Measurements from ENCODE around the gene NECTIN1.

The NECTIN1 gene

GRCh38 chr11:119699227-119699626 is 29.8 kb downstream of the NECTIN1 start:
- no peak for FAIRE-seq
- no peak for DNase-seq (ENCODE audit: extremely low spot score, insufficient read length, low read depth)

DNA sequence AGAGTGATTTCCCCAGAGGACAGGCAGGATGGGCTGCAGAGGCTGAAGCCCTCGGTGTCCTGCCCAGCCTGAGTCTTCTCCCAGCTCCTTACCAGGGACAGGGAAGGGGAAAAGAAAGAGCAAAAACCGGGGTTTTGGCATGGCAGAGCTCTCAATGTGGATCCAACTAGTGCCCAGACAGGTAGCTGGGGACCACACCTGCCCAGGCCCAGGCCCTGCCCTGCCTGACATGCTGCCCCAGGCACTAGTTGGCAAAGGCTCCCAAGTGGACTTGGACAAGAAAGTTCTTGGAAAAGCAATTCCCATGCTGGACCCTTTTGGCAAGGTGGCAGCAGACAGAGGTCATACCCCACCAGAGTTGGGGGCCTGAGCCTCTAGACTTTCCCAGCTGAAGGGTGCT is 31.1 kb downstream of the NECTIN1 start:
- FAIRE-seq = no peak

DNA sequence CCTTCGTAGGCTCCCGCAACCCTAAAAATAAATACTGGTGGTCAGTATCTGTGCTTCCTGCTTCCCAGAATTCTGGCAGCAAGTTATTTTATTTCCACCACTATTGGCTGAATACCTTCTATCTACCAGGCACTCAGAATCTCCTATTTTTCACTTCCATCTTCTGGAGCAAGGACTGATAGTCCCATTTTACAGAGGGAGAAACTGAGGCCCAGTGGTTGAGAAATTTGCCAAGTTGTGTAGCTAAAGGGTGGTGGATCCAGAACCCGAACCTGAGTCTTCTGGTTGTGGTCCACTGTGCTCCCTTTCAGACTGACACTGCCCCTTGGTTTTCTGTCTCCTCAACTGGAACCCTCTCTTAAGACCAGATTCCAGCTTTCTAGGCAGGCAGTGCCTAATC is 31.6 kb downstream of the NECTIN1 start:
- DNase-seq (ENCODE audit: extremely low spot score, insufficient read length, low read depth) = no peak
- FAIRE-seq = no peak

More for the DNA sequence above, 31.1 kb downstream of the NECTIN1 start:
- no peak for DNase-seq (ENCODE audit: extremely low spot score, insufficient read length, low read depth)

GRCh38 chr11:119696378-119697222 is 32.4 kb downstream of the NECTIN1 start:
- no peak for DNase-seq (ENCODE audit: extremely low spot score, insufficient read length, low read depth)
- no peak for FAIRE-seq

GRCh38 chr11:119694334-119694733 is 34.7 kb downstream of the NECTIN1 start:
- peak; percentile 77 for FAIRE-seq
- DNase-seq (ENCODE audit: extremely low spot score, insufficient read length, low read depth) = no peak

DNA sequence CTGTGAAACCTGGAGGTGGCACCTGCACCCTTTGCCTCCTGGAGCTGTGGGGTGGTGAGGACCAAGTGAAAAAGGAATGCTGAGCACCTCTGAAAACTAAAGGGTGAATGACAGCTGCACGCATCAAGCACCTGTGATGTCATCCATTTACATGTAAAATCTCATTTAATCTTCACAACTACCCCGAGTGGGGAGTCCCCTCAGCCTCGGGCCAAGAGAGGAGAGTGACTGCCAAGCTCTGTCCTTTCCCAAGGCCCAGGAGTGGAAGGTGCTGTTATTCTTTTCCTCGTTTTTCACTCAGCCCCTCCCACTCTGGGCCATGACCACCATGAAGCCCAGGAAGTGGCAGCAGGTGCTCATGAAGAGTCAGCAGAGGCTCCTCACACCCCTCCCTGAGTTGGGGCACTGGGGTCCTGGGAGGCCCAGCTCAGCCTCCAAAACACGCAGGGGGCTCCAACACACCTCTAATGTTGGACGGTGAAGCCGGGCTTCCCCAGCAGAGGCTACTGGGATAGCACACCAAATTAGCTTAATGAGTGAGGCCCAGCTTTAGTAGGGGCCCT is 35.7 kb downstream of the NECTIN1 start:
- no peak for DNase-seq (ENCODE audit: extremely low spot score, insufficient read length, low read depth)
- FAIRE-seq = peak; percentile 33

DNA sequence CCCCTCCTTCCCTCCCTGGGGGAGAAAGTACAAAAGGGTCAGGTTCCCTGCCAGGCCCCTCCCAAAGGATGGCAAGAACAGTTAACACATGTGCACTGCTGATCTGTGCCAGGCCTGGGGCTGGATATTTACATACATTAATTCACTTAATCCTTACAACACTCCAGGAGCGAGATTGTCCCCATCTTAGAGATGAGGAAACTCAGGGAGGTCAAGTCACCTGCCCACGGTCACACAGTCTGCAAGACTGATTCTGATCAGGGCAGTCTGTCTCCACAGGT is 36.5 kb downstream of the NECTIN1 start:
- no peak for DNase-seq (ENCODE audit: extremely low spot score, insufficient read length, low read depth)
- no peak for FAIRE-seq

GRCh38 chr11:119691701-119692539 is 37.1 kb downstream of the NECTIN1 start:
- FAIRE-seq (no peak), DNase-seq (ENCODE audit: extremely low spot score, insufficient read length, low read depth) (no peak)

GRCh38 chr11:119691020-119691666 is 37.9 kb downstream of the NECTIN1 start:
- FAIRE-seq = peak; percentile 69
- no peak for DNase-seq (ENCODE audit: extremely low spot score, insufficient read length, low read depth)

DNA sequence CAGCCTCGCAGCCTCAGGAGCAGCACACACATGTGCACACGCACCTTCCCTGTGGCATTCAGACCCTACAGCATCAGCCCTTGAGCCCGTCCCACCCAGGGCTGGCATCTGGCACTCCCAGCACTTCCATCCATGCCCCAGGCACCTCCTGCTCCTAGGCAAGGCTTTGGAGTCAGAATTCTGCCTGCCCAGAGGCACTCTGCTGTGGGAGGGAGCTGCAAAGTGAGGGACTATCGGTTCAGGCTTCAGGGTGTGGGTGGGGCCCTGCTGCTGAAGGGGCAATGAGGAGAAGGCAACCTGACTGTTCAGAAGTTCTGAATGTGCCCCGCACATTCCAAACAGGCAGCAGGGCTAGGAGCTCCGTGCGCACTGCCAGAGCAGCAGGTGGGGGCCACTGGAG is 39.7 kb downstream of the NECTIN1 start:
- DNase-seq (ENCODE audit: extremely low spot score, insufficient read length, low read depth) (no peak), FAIRE-seq (no peak)

- FAIRE-seq = no peak
Measured at GRCh38 chr11:119688356-119688755, 40.6 kb downstream of the NECTIN1 start.

GRCh38 chr11:119687373-119688046 is 41.5 kb downstream of the NECTIN1 start:
- FAIRE-seq = no peak
- DNase-seq (ENCODE audit: extremely low spot score, insufficient read length, low read depth) = no peak

More at GRCh38 chr11:119688356-119688755, 40.6 kb downstream of the NECTIN1 start:
- no peak for DNase-seq (ENCODE audit: extremely low spot score, insufficient read length, low read depth)

DNA sequence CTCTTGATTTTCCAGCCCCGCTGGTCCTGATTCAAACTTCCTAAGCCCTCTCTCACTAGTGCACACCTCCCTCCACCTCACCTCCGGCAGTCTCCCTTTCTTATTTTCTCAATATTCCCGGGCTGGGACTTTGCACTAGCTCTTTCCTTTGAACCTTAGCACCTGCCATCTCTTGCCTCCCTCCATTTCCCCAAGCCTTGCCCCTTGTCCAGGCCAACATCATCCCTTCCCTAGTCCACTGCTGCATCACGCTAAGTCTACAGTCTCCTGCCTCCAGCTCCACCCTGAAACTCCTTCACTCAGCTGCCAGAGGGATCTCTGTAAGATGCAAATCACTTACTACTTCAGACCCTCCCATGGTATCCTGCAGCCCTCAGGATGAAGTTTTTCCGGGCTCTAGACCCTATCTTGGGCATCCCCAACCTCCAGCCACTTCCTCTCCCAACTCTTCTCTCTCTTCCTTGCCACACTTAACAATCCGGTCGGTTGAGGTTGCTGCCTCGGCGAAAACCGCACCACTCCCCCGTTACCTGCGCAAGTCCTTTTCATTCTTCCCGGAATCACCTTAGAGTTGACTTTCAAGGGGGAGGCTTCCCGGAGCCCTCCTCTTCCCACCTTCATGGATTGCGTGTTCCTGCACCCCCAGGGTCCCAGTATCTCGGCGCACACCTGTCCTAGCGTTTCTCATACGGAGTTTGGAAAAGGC is 42.7 kb downstream of the NECTIN1 start:
- FAIRE-seq (no peak), DNase-seq (ENCODE audit: extremely low spot score, insufficient read length, low read depth) (no peak)

DNA sequence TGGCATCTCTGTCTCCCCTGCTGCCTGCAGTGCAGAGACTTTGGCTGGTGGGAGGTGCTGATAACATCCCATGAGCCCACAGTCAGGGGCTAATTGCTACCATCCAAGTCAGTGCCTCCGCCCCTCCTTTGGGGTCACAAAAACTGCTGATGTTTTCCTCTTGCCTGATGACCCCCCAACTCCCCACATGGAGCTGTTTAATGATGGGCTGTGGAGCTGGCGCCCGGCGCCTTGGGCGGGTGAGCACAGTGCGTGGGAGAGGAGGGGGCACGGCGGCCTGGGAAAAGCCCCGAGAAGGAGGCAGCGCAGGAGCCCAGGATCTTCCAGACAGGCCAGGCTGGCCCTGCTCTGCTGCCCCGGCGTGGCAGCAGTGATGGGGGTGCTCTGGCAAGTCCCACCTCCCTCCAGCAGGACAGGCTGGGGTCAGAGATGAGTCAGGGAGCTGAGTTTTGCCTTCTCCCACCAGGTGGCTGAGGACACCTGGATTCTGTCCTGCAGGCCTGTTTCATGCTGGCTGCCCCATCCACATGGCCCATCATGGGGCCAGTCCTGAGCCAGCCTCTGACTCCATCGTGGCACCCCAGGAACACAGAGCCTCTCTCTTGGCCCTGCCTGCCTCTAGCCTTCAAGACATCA is 43.8 kb downstream of the NECTIN1 start:
- FAIRE-seq = no peak
- DNase-seq (ENCODE audit: extremely low spot score, insufficient read length, low read depth) = no peak

GRCh38 chr11:119684361-119685110 is 44.5 kb downstream of the NECTIN1 start:
- FAIRE-seq = no peak
- no peak for DNase-seq (ENCODE audit: extremely low spot score, insufficient read length, low read depth)

DNA sequence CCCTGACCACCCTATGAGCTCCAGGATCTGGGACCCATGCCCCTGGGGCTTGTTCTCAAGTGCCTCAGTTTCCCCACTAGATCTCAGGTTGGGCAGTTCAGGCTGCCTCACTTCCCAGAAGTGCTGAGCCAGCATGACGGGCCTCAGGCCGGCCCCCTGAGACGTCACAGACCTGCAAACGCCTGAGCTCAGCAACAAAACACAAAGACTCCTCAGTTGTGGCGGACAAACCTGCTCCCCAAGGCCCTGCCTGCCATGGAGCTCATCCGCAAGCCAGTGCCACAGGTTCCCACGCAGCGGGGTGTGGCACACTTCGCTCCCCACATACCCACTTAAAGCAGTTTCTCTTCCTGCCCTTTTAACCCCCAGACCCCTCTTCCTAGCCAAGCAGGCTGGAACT is 45.2 kb downstream of the NECTIN1 start:
- FAIRE-seq (no peak), DNase-seq (ENCODE audit: extremely low spot score, insufficient read length, low read depth) (no peak)

DNA sequence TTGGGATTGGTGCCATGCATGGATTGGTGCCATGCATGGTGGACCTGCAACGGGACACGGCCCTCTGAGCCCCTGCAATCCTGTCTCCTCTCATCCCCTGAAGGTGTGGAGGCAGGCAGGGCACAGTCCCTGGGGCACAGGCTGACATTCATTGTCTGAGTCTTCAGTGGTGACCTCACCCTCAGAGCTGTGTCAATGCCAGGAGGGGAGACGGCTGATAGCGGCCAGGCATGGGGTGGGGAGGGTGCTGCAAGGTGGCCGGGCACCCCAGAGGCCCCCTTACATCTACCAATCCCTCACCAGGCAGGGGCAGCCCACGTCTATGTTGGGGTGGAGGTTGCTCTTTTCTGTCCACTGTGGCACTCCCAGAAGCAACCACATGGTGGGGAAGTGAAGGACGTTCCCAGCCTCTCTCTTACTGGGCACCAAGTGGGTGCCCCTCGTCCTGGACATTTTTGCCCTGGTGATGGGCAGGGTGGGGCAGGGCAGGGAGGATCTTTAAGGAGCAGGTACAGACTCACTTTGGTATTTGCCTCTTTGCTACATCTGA is 47.6 kb downstream of the NECTIN1 start:
- no peak for FAIRE-seq
- DNase-seq (ENCODE audit: extremely low spot score, insufficient read length, low read depth) = no peak

Measured in GM18507 (cell line).